GM06990 (cell line): Measurements from ENCODE around the gene VEGFA.

Experiments used
- DNase-seq: peaks from one replicate; pipeline ENCODE4 v3.0.0-alpha.2; 2011; ENCODE audit not compliant: insufficient read length; ENCODE audit errors: extremely low read depth
- H3K27me3 ChIP-seq: replicated peaks from 2 replicates; pipeline ENCODE4 v1.6.0; 2011; ENCODE audit warnings: low read length; ENCODE audit not compliant: control insufficient read depth, insufficient read depth
- H3K36me3 ChIP-seq: 2 replicates; pipeline ENCODE4 v1.5.1; 2011; ENCODE audit warnings: low read length; ENCODE audit not compliant: control insufficient read depth, insufficient read depth
- H3K4me3 ChIP-seq: replicated peaks from 2 replicates; pipeline ENCODE4 v1.5.1; 2011; ENCODE audit warnings: low read depth, mild to moderate bottlenecking, control low read depth, low read length
- TF ChIP-seq, protein P1 (sequence below): IDR thresholded peaks from 2 replicates; pipeline ENCODE4 v1.5.1; 2011; ENCODE audit warnings: low read length, control low read depth, mild to moderate bottlenecking, inconsistent platforms; ENCODE audit not compliant: insufficient read depth, poor library complexity, severe bottlenecking

The VEGFA gene

DNA sequence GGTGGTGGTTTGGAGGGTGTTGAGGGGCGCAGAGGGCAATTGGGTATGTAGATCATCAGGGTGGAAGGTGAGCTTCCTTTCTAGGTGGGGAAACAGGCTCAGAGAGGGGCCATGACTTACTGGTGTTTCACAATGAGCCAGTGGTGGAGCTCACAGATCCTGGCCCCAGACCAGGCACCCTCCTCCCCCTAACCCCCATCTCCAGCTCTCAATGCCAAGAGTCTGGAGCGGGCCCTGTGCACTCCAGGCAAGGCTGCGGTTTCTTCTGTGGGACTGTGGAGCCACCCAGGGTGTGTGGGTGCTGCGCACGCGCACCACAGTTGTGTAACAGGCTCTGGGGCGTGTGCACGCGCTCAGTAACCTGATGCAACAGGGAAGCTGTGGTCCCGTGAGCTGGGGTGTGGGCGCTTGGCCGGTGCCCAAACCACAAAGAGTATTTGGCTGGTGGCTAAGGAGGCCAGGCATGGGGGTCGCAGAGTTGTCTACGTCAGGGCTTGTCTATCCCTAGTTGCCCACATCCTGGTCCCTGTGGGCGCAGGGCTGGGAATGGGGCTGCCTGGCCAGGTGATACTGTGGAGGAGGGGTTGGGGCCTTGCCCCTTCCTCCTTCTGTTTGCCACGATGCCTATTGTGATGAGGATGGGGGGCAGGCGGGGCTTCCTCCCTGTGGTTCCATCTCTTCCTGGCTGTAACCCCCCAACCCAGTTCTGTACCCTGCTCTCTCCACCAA, 44.9 kb upstream of the VEGFA start:
- peak; percentile 88 for DNase-seq
- Histone ChIP-seq H3K27me3 (no peaks in the 10 kb centered on the region), H3K36me3 (no peaks in the 10 kb centered on the region), H3K4me3 (no peak overlapping the region)
- TF ChIP-seq, protein P1, sequence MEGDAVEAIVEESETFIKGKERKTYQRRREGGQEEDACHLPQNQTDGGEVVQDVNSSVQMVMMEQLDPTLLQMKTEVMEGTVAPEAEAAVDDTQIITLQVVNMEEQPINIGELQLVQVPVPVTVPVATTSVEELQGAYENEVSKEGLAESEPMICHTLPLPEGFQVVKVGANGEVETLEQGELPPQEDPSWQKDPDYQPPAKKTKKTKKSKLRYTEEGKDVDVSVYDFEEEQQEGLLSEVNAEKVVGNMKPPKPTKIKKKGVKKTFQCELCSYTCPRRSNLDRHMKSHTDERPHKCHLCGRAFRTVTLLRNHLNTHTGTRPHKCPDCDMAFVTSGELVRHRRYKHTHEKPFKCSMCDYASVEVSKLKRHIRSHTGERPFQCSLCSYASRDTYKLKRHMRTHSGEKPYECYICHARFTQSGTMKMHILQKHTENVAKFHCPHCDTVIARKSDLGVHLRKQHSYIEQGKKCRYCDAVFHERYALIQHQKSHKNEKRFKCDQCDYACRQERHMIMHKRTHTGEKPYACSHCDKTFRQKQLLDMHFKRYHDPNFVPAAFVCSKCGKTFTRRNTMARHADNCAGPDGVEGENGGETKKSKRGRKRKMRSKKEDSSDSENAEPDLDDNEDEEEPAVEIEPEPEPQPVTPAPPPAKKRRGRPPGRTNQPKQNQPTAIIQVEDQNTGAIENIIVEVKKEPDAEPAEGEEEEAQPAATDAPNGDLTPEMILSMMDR: no peak

DNA sequence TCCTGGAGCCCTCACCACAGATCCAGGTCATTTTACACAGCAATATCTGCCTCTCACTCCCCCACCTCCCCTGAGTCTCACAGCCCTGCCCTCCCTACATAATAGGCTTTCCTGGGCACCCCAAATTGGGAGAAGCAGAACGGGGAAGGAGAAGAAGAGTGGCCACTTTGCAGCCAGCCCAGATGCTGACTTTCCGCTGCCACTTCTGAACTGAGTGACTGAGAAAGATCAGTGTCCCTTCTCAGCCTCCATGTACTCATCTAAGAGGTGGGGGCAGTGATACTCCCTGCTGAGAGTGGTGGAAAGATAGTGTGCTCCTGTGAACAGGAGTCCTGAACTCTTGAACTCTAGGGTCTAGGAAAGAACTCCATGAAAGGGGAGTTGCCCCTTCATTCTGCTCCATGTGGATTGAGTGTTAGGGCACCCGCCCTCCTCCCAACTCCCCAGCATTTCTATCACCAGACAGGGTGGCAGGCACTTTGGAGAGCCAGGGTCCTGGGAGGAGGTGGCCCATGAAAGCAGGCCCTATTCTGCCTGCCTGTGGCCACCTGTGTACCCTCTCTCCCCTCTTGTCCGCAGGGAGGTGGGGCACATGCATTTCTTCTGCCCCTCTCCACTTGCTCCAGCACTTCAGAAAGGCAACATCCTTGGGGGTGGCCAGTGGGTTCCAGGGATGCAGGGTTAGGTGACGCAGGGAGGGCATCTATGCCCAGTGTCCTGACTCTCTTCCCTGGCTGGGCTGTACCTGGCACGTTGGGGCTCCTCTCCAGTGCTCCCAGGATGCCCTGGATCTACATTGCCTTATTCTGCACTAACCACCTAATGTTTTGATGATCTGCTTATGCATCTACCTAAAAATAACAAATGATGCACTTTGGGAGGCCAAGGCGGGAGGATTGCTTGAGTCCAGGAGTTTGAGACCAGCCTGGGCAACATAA, 44.1 kb upstream of the VEGFA start:
- Histone ChIP-seq H3K36me3 (no peaks in the 10 kb centered on the region), H3K27me3 (no peaks in the 10 kb centered on the region), H3K4me3 (no peak overlapping the region)
- TF ChIP-seq, protein P1: no peak
- DNase-seq: no peak

DNA sequence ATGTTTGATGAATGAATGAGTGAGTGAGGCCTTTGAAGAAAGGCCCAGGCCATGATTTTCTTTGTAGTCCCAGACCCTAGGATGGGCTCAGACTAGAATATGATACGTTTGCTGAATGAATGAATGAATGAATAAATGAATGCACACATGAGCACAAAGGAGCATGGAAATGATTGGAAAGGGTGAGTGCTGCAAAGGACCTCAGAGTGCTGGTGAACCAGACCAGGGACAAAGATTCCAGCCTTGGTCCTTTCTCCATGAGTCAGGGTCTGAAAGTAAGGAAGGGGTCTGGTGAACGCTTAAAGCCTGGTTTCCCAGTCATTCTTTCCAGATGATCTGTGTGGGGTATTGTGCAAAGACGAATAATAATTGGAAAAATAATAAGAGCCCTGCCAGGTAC, 42.4 kb upstream of the VEGFA start:
- Histone ChIP-seq H3K4me3 (no peak overlapping the region), H3K36me3 (no peaks in the 10 kb centered on the region), H3K27me3 (no peaks in the 10 kb centered on the region)
- TF ChIP-seq, protein P1: no peak
- no peak for DNase-seq

DNA sequence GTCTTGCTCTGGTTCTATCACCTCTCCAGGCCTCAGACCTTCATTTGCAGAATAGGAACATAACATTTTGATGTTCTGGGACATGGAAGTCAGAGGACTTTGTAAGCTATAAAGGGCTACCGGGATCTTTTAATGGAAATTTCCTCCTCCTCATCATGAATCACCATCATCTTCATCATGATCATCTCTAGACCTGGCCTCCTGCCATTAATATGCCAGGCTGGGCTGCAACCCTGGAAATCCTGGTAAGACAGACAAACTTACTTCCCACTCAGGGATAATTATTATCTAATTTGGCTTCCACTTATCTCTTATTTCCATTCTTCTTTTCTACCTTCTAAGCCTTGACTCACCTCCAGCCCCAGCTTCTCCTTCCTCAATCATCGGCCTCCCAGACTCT, 41.4 kb upstream of the VEGFA start:
- no peaks in the 10 kb centered on the region for H3K36me3 ChIP-seq
- no peak overlapping the region for H3K4me3 ChIP-seq
- no peak for DNase-seq
- H3K27me3 ChIP-seq: no peaks in the 10 kb centered on the region
- TF ChIP-seq, protein P1: no peak

DNA sequence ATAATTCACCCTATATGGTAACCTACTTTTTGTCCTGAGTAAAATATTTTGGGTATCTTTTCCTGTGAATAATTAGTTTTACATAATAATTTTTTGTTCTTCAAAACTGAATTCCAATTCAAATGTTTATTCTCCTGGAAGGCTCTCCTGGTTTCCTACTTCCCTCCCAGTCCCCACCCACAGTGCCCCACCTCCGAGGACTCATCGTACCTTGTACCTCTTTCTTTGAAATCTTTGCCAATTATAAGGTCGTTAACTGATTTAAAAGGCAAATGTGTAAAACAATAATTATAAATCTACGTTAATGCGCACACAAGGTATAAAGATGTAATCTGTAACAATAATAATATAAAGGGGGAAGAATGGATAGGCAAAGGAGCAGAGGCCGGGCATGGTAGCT, 40.5 kb upstream of the VEGFA start:
- DNase-seq: no peak

More for the DNA sequence above, 40.5 kb upstream of the VEGFA start:
- Histone ChIP-seq H3K4me3 (no peak overlapping the region), H3K27me3 (no peaks in the 10 kb centered on the region), H3K36me3 (no peaks in the 10 kb centered on the region)
- TF ChIP-seq, protein P1: no peak
